ENCODE measurements around the gene ANKS3.
A peak's percentile ranks its signal among the peaks of the same experiment; 100 is the strongest.

ANKS3 gene

DNA sequence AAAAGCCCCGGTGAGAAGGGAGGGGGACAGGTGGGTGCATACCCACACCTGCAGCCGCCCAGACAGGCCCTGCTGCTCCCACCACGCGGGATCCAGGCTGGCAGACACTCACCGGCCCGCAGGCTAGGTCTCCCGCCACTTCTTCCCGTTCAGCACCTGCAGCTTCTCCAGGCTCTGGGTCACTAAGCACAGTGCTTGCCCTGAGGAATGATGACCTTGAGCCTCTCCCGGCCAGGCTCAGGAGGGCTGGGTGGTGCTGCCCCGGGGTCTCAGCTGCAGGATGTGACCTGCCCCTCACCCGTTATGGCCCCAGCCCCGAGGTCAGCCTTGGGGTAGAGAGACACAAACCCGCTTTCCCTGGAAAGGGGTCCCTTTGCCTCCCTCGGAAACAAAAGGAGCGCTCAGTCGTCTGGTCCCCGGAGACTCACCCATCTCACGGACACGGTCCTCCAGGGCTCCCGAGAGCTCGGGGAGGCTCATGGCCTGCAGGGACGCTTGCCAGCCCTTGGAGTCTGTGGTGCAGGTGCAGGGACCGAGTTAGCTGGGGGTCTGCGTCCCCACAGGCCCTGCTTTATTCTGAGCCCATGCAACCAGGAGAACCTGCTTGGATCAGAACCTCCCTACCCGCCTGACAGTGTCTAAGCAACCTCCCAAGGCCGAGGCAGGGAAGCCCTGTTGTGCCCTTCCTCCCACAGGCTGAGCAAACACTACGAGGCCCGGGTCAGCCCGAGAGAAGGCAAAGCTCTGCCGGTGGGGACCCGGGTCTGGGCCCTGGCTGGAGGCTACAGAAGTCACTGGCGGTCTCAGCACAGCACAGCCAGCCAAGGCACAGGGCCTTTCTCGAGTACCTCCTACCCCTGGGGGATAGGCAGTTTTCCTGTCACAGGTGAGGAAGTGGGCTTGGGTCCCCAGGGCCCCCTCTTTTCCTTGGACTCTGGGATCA lies 36.9 kb downstream of the ANKS3 start:
- DNase-seq (ENCODE audit: low spot score), result no peak

DNA sequence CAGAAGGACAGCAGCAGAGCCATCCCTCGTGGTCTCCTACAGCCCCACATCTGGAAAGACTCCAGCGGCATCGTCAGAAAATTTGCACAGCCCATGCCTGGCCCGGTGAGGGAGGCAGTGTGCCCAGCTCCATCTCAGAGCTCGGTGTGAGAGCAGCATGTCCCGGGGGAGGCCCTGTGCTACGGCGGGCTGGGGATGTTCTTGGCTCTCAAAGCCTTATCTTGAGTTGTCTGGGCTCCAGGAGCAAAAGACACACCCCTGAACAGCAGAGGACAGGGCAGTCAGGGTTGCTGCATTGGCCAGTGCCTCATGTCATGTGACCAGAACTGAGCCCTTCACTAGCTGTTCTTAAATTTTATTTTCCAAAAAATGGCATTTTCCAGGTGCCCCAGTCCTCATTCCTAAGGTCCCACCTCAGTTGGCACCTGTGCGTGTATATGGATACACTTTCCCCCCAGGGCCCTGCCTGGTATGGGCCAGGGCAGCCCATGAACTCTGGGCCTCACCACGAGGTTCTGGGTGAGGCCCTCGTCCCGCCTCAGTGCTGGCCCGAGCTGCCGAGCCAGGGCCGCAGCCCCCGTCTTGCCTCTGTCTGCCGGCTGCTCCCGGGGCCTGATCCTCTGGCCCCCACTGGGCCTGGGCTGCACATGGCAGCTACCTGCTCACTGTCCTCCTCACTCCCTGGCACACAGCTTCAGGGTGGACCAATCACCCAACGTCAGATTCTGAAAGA lies 37.7 kb downstream of the ANKS3 start:
- no peak for DNase-seq (ENCODE audit: low spot score)

DNA sequence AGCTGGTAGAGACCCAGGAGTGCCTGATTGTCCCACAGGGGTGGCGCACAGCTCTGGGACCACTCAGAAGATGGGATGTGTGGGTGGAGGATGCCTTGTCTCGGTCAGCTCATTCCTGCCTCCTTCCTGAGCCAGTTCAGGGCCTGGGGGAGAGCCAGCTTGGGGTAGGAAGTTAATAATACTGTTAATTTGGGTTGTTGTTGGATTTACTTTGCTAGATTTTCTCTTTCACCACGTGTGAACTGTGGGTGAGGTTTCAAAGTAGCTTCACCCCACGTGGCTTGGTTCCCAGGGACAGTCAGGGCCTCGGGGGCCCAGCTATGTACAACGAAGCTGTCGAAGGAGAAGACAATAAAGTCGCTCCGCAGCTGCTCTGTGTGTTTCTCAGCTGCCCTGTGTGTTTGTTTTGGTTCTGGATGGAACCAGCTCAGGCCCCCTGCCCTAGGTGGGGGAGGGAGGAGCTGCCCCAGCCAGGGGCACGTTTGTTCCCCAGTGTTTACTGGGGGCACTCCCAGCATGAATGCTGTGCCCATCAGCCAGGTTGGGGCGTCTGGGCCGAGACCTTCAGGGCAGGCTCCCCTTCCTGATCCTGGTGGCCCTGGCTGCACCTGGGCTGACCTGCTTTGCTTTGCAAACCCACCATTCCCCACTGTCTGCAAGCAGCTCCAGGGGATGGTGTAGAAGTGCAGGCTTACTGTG lies 38.4 kb downstream of the ANKS3 start:
- DNase-seq (ENCODE audit: low spot score), result no peak

DNA sequence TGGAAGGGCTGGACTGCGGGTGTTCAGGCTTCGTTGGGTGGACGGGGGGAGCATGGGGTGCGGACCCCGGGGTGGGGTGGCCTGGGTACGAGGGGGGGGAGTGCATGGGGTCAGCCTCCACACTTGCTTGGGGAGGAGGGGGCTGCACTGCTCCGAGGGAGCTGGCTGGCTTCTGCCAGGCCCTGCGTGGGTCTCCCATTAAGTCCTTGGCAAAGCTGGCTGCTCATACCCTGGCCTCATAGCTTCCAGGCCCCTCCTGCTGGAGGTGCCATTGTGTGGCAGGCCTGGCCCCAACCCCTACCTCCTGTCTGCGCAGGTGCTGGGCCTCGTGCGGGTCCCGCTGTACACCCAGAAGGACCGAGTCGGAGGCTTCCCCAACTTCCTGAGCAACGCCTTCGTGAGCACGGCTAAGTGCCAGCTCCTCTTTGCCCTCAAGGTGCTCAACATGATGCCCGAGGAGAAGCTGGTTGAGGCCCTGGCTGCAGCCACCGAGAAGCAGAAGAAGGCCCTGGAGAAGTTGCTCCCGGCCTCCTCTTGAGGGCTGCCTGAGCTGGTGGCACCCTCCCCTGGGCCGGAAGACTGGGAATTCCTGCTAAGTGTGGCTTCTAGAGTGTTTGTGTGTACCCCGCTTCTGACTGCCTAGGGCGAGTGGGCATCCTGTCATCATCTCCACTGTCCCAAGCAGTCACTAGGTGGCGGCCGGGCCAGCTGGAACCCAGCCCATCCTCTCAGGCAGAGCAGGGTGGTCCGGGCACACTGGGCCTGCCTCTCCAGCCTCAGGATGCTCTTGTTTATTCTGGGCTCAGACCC lies 39.2 kb downstream of the ANKS3 start:
- DNase-seq (ENCODE audit: low spot score), result no peak

DNA sequence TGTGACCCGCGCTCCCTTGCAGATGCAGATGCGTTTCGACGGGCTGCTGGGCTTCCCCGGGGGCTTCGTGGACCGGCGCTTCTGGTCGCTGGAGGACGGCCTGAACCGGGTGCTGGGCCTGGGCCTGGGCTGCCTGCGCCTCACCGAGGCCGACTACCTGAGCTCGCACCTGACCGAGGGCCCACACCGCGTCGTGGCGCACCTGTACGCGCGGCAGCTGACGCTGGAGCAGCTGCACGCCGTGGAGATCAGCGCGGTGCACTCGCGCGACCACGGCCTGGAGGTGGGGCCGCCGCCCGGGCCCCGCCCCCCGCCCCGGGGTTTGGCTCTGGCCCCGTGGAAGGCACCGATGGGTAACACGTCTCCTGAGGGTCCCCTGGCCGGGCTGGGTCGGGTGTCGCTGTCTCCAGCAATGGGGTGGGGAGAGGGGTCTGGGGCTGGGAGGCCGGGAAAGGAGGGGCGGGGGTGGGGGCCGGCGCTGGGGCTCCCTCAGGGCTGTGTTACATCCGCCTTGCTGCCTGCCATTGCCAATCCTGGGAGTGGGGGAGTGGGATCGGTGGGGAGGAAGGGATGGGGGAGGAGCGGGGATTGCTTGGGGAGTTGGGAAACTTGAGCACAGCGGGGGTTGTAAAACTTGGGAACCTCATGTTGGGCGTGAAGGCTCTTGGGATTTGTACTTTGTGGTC lies 40.0 kb downstream of the ANKS3 start:
- peak; percentile 53 for DNase-seq (ENCODE audit: low spot score)

DNA sequence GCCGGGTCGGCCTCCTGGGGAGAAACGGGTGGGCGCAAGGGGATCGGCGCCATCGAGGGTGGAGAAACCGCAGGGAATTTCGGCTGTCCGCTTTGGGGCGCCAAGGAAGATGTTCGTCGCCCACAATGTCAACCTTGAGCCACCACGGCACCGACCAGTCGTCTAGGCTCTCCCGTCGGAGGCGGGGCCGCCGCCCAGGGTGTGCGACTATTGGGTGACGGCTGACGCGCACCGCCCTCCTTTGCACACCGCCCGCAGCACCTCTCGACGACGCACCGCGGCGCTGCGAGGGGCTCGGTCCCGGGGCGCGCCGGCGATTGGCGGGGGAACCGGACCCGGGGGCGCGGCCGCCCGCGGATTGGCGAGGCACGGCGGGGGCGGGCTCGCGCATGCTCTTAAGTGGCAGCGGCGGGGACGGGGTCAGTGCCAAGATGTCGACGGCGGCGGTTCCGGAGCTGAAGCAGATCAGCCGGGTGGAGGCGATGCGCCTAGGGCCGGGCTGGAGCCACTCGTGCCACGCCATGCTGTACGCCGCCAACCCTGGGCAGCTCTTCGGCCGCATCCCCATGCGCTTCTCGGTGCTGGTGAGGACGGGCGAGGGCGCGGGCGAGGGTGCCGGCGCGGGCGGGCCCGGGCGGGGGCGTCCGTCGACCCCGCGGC lies 40.6 kb downstream of the ANKS3 start, which contains the start of gene NUDT16L1:
NUDT16L1 (plus strand) TSS at position 267 of the 660 bp plus-strand sequence; CDS start at position 432, 165 bp downstream.
- peak; percentile 96 for DNase-seq (ENCODE audit: low spot score)

- DNase-seq (ENCODE audit: low spot score), result no peak
Observed at GRCh38 chr16:4692460-4693295, 41.4 kb downstream of the ANKS3 start.

DNA sequence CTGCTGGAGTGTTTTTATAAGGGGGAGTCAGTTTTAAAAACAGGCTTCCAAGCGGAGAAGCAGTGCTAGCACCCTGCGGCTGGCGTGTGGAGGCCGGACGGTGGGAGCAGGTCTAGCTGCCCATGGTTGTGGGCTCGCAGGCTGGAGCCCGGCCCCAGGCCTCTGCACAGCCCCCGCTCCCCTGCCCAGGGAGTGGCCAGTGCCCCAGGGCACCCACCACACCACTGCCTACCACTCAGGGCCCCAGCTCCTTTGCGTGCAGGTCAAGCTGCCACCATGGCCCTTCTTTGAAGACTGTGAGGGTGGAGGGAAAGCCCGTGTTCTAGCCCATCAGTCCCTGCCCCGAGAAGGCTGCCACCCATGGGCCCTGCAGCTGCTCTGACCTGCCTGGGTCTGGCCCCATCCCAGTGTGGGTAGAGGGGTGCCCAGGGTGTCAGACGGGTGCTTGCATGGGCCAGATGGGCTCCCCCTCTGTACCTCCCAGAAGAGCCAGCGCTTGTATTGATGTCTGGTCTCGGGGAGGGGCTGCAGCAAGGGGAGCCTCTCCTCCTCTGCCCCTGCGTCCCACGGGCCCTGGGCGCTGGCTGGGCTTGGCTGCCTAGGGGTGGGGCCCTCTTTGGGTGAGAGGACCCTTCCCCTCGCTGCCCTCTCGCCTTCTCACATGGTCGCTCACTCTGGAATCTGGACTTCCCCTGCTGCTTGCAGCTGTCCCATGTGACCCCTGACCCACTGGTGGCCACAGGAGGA lies 42.2 kb downstream of the ANKS3 start:
- no peak for DNase-seq (ENCODE audit: low spot score)

DNA sequence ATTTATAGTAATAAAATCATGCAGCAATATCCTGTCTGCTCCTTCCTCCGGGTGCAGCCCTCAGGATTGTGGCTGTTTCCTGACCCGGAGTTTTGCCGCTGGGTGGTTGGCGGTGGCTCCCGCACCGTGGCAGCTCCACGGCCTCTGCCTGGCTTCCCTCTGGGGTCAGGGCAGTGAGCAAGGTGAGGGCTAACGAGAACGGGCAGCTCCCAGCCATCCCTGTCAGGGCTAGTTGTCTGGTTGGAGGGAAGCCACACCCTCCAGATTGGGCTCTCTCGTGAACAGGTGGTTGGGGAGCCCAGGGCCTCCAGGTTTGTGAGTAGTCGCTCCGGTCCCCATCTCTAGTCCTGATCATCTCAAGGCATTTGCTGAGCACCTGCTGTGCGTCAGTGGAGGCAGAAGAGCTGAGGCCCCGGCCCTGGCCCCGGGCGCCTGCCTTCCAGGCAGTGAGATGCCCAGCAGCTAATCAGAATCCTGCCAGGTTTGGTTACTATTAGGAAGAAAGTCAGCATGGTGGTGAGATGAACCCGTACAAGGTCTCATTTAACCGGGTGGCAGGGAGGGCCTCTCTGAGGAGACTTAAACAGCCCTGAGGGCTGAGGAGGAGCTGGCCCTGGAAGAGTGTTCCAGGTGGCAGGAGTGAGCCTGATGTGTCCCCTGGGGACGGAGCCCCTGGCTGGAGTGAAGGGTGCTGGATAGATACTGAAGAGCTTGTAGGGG lies 43.0 kb downstream of the ANKS3 start:
- no peak for DNase-seq (ENCODE audit: low spot score)

DNA sequence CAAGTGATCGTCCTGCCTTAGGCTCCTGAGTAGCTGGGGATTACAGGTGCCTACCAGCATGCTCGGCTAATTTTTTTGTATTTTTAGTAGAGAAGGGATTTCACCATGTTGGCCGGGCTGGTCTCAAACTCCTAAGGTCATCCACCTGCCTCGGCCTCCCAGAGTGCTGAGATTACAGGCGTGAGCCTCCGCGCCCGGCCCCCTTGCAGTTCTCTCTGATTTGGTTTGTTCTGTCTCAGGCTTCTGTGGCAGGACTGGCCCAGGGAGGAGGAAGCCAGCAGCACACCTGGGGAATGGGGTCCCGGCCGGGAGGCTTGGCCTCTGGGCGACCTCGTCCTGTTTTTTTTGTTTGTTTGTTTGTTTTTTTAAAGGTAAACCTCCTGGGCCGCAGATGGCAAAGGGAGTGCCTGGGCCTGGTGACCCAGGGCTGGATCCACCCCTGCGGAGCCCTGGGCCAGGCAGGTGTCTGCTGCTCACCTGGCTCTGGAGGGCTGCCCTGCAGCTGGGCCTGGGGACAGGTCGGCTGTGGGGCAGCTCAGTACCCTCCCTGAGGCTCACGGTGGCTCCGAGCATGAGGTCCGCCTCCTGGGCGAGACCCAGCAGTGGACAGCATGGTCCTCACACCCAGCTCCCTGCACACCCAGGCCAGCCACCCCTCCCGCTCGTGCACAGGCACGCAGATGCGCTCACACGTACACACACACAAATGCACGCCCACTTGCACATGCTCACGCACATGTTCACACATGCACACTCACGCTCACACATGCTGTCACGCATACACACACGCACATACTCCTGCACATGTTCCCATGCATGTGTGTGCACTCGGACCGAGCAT lies 44.0 kb downstream of the ANKS3 start:
- no peak for DNase-seq (ENCODE audit: low spot score)

GRCh38 chr16:4689091-4689671 lies 44.9 kb downstream of the ANKS3 start:
- DNase-seq (ENCODE audit: low spot score), result no peak

DNA sequence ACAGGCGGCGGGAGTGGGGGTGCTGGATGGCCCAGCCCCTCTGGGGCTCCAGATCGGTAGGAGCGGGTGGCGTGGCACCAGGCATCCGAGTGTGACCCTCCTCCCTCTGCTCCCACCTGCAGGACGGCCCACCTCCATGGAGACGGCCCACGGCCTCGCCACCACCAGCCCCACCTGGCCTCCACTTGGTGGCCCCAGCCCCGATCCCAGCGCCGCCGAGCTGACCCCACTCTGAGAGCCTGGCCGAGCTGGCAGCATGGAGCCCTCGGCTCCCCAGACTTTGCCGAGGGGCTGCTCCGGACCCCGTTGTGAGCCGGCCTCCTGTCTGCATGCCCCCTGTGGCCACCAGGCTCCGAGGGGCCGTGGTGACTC lies 45.4 kb downstream of the ANKS3 start:
- no peak for DNase-seq (ENCODE audit: low spot score)

GRCh38 chr16:4687946-4688673 lies 46.0 kb downstream of the ANKS3 start:
- no peak for DNase-seq (ENCODE audit: low spot score)

- DNase-seq (ENCODE audit: low spot score), result no peak
Observed at GRCh38 chr16:4687416-4687815, 46.7 kb downstream of the ANKS3 start.

DNA sequence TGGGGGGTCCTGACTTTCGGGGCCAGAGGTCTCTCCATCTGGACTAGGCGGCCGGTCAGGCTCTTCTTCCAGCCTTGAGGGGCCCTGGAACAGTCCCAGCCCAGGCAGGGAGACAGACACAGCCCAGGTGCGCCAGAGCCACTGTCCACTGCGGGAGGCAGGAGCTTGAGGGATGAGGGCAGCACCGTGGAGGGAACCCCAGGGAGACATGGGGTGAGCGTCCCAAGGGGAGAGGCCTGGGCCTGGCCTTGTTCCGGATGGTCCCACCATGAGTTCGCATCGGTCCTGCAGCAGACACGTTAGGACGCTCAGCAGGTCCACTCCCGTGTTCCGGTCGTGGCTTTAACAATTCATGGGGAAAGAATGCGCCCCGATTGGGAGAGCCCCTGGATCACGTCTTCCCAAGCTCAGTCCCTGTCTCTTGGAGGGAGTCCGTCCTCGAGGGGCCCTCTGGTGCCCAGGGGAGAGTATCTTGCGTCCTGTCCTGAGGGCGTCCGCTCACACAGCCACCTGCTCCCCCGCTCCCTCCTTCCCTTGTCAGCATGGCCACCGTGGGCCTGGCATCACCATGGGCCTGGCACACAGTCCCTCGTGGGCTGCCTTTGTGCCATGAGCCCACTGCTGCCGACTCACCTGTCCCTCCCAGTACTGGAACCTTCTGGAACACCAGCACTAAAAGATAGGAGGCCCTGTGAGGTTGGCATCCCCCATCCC lies 47.4 kb downstream of the ANKS3 start:
- no peak for DNase-seq (ENCODE audit: low spot score)
